ENCODE results near the gene KLK5.

DNA sequence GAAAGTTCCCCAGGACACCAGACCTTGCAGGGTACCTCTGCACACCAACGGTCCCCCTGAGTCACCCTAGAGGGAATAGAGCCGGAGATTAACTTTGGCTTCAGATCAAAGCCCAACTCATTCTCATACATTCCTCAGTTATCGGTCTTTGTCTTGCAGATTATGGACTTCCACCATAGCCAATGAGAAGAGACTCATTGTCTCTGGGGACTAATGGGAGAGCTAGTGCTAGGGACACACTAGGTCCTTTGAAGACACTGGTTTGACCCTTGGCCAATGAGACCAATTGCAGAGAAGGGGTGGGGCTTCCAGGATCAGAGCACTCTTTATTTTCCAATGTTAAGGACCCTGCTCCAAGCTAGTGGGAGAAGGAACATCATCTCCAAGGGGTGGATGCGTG is 24.8 kb upstream of the KLK5 start:
- TF ChIP-seq, protein P1, sequence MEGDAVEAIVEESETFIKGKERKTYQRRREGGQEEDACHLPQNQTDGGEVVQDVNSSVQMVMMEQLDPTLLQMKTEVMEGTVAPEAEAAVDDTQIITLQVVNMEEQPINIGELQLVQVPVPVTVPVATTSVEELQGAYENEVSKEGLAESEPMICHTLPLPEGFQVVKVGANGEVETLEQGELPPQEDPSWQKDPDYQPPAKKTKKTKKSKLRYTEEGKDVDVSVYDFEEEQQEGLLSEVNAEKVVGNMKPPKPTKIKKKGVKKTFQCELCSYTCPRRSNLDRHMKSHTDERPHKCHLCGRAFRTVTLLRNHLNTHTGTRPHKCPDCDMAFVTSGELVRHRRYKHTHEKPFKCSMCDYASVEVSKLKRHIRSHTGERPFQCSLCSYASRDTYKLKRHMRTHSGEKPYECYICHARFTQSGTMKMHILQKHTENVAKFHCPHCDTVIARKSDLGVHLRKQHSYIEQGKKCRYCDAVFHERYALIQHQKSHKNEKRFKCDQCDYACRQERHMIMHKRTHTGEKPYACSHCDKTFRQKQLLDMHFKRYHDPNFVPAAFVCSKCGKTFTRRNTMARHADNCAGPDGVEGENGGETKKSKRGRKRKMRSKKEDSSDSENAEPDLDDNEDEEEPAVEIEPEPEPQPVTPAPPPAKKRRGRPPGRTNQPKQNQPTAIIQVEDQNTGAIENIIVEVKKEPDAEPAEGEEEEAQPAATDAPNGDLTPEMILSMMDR (IDR thresholded peaks at IDR 0.05), result no peak
- no peak for TF ChIP-seq POLR2A (IDR thresholded peaks at IDR 0.05)
